ENCODE measurements around the gene TRMT44. TPM values are rescaled to one million over a fixed set of nuclear protein-coding genes. Genes with fewer than 3 reads are reported as not detected.

Gene TRMT44
- total RNA-seq, 1 experiment from 2014 or later = 24.4 TPM

GRCh38 chr4:8525383-8526120 lies 85.0 kb downstream of the TRMT44 start:
- Mint-ChIP-seq H3K36me3 (ENCODE audit: insufficient read depth, unreplicated experiment) (no peaks in the 10 kb centered on the region), H3K4me1 (ENCODE audit: insufficient read depth, unreplicated experiment) (no peaks in the 10 kb centered on the region), H3K4me3 (ENCODE audit: unreplicated experiment) (no peak overlapping the region), H3K27me3 (ENCODE audit: insufficient read depth, unreplicated experiment) (peaks cover 11% of the 10 kb centered on the region), H3K27ac (ENCODE audit: low read depth, unreplicated experiment) (no peak overlapping the region), H3K9me3 (ENCODE audit: unreplicated experiment) (peaks cover 1% of the 10 kb centered on the region)
- intact Hi-C loops (cut with micrococcal nuclease) = no loop called here
- ChIA-PET POLR2A (no interaction called here), CTCF (interaction anchor here (0.7 kb wide), 1 partner anchor 252 kb away, joined by 3 read pairs; no protein-coding TSS in a partner anchor)
- BruUV-seq (replicated peaks) = no TSS peak
- DNase-seq (ENCODE audit: unreplicated experiment) = no peak
- TF ChIP-seq, protein P1, sequence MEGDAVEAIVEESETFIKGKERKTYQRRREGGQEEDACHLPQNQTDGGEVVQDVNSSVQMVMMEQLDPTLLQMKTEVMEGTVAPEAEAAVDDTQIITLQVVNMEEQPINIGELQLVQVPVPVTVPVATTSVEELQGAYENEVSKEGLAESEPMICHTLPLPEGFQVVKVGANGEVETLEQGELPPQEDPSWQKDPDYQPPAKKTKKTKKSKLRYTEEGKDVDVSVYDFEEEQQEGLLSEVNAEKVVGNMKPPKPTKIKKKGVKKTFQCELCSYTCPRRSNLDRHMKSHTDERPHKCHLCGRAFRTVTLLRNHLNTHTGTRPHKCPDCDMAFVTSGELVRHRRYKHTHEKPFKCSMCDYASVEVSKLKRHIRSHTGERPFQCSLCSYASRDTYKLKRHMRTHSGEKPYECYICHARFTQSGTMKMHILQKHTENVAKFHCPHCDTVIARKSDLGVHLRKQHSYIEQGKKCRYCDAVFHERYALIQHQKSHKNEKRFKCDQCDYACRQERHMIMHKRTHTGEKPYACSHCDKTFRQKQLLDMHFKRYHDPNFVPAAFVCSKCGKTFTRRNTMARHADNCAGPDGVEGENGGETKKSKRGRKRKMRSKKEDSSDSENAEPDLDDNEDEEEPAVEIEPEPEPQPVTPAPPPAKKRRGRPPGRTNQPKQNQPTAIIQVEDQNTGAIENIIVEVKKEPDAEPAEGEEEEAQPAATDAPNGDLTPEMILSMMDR (IDR thresholded peaks at IDR 0.05; ENCODE audit: unreplicated experiment) = no peak

Other genes starting within 250 kb of the TRMT44 start
- gene SH3TC1, start 241.5 kb upstream of the TRMT44 start, total RNA-seq (2022) = 20.4 and 28.8 TPM in 2 replicates
- not detected in 2 replicates for gene HTRA3, start 171.0 kb upstream of the TRMT44 start, total RNA-seq (2022)
- gene ACOX3, start 54 bp upstream of the TRMT44 start, total RNA-seq (2022) = 17.9 TPM in 2 replicates
- gene GPR78, start 139.6 kb downstream of the TRMT44 start, total RNA-seq (2022) = not detected in 2 replicates
- not detected in 2 replicates for gene CPZ, start 152.0 kb downstream of the TRMT44 start, total RNA-seq (2022)

Data from MCF 10A (cell line).